ENCODE results near the gene CCL27.
"Not testable (repeated sequence)": the region's sequence is repeated elsewhere in the genome, so short reads cannot be mapped to it uniquely, and the experiment has no call there.

CCL27 gene

GRCh38 chr9:34651876-34652601 lies 10.4 kb downstream of the CCL27 start, which contains the start of gene IL11RA:
TSS of gene IL11RA (plus strand) at chr9:34652185. CDS start at chr9:34655218, 3,033 bp downstream.
- in situ Hi-C loops (cut with HindIII; ENCODE audit: low sequenced_read_pairs): no loop called here

- in situ Hi-C loops (cut with HindIII; ENCODE audit: low sequenced_read_pairs): no loop called here
These were observed 11.1 kb downstream of the CCL27 start for GRCh38 chr9:34651321-34651720.

- in situ Hi-C loops (cut with HindIII; ENCODE audit: low sequenced_read_pairs): no loop called here
These were observed 11.6 kb downstream of the CCL27 start for GRCh38 chr9:34650816-34651215.

- in situ Hi-C loops (cut with HindIII; ENCODE audit: low sequenced_read_pairs): no loop called here
These were observed 13.8 kb downstream of the CCL27 start for GRCh38 chr9:34648673-34649072.

- in situ Hi-C loops (cut with HindIII; ENCODE audit: low sequenced_read_pairs): no loop called here
These were observed 14.8 kb downstream of the CCL27 start for GRCh38 chr9:34647651-34648050.

- in situ Hi-C loops (cut with HindIII; ENCODE audit: low sequenced_read_pairs): no loop called here
These were observed 15.4 kb downstream of the CCL27 start for GRCh38 chr9:34647084-34647403.

GRCh38 chr9:34646211-34647083 lies 16.0 kb downstream of the CCL27 start, which contains the start of gene GALT:
TSS of gene GALT (plus strand) at chr9:34646675. CDS start at chr9:34646705, 30 bp downstream.
- in situ Hi-C loops (cut with HindIII; ENCODE audit: low sequenced_read_pairs): no loop called here

- in situ Hi-C loops (cut with HindIII; ENCODE audit: low sequenced_read_pairs): no loop called here
These were observed 17.6 kb downstream of the CCL27 start for GRCh38 chr9:34644766-34645314.

- in situ Hi-C loops (cut with HindIII; ENCODE audit: low sequenced_read_pairs): no loop called here
These were observed 19.8 kb downstream of the CCL27 start for GRCh38 chr9:34642679-34643078.

GRCh38 chr9:34639322-34639721 lies 23.1 kb downstream of the CCL27 start:
- in situ Hi-C loops (cut with HindIII; ENCODE audit: low sequenced_read_pairs): not testable (repeated sequence)

GRCh38 chr9:34638138-34638445 lies 24.4 kb downstream of the CCL27 start:
- in situ Hi-C loops (cut with HindIII; ENCODE audit: low sequenced_read_pairs): no loop called here

GRCh38 chr9:34637356-34638137 lies 24.9 kb downstream of the CCL27 start, which contains the start of gene SIGMAR1:
TSS of gene SIGMAR1 (minus strand) at chr9:34637787. CDS start at chr9:34637697, 90 bp downstream.
- in situ Hi-C loops (cut with HindIII; ENCODE audit: low sequenced_read_pairs): no loop called here

GRCh38 chr9:34636791-34637355 lies 25.6 kb downstream of the CCL27 start:
- in situ Hi-C loops (cut with HindIII; ENCODE audit: low sequenced_read_pairs): no loop called here

GRCh38 chr9:34635556-34635955 lies 26.9 kb downstream of the CCL27 start:
- in situ Hi-C loops (cut with HindIII; ENCODE audit: low sequenced_read_pairs): no loop called here

- in situ Hi-C loops (cut with HindIII; ENCODE audit: low sequenced_read_pairs): no loop called here
These were observed 27.8 kb downstream of the CCL27 start for GRCh38 chr9:34634551-34635248.

- in situ Hi-C loops (cut with HindIII; ENCODE audit: low sequenced_read_pairs): no loop called here
These were observed 28.5 kb downstream of the CCL27 start for GRCh38 chr9:34633851-34634550.

- in situ Hi-C loops (cut with HindIII; ENCODE audit: low sequenced_read_pairs): no loop called here
These were observed 29.3 kb downstream of the CCL27 start for GRCh38 chr9:34633166-34633565.

- in situ Hi-C loops (cut with HindIII; ENCODE audit: low sequenced_read_pairs): no loop called here
These were observed 31.9 kb downstream of the CCL27 start for GRCh38 chr9:34630402-34631154.

- in situ Hi-C loops (cut with HindIII; ENCODE audit: low sequenced_read_pairs): no loop called here
These were observed 33.0 kb downstream of the CCL27 start for GRCh38 chr9:34629491-34629808.

Measured in endothelial cell of hepatic sinusoid (primary cell).